ENCODE data around the gene CDKL5. TPM values are rescaled to one million over a fixed set of nuclear protein-coding genes. Genes with fewer than 3 reads are reported as not detected.

Gene CDKL5
- total RNA-seq, 1 donor from 2014 or later = 75.0 TPM

- no peak for DNase-seq
Observed at GRCh38 chrX:18701621-18702361, 276.4 kb downstream of the CDKL5 start.

- DNase-seq = no peak
Observed at GRCh38 chrX:18702362-18703195, 277.2 kb downstream of the CDKL5 start.

Small RNA genes lying within 50 kb of the gene (small RNA-seq; reads per million reads assigned to genes)
- not detected for gene RF00019

Other genes starting within 250 kb of the CDKL5 start
- gene BEND2, start 204.7 kb upstream of the CDKL5 start, total RNA-seq = under 0.01 TPM
- gene SCML2, start 70.9 kb upstream of the CDKL5 start, total RNA-seq = 15.0 TPM
- gene RS1, start 246.5 kb downstream of the CDKL5 start, total RNA-seq = 0.16 TPM